Activated CD4-positive, alpha-beta T cell treated with anti-CD3 and anti-CD28 coated beads for 36 hours (primary cell): Measurements from ENCODE around the gene GALNT7. TPM values are rescaled to one million over a fixed set of nuclear protein-coding genes. Genes with fewer than 3 reads are reported as not detected.
"Not testable (repeated sequence)": the region's sequence is repeated elsewhere in the genome, so short reads cannot be mapped to it uniquely, and the experiment has no call there.

ENCODE experiments used
- ATAC-seq: fragments of 200-7000 bp; cut with Tn5 transposase; one replicate; pipeline ENCODE4 v1.10.0; 2021; ENCODE audit warnings: mild to moderate bottlenecking, moderate library complexity
- CTCF ChIA-PET: fragments of 350-600 bp; sonication (Branson Sonifier 250); formaldehyde crosslinking; loops from one replicate; lab custom pipeline; 2021; ENCODE audit warnings: antibody characterized with exemption; lab: Charles Lee
- POLR2A ChIA-PET: fragments of 350-600 bp; sonication (Branson Sonifier 250); formaldehyde crosslinking; loops from one replicate; lab custom pipeline; 2021; ENCODE audit warnings: antibody characterized with exemption, inconsistent platforms; lab: Charles Lee
- DNase-seq: peaks from one replicate; pipeline ENCODE4 v3.0.0-alpha.2; 2020
- H3K27ac Mint-ChIP-seq: one replicate; pipeline ENCODE4 v1.8.0; 2021; ENCODE audit warnings: mixed read lengths
- H3K27me3 Mint-ChIP-seq: one replicate; pipeline ENCODE4 v1.8.0; 2021; ENCODE audit warnings: mixed read lengths
- H3K36me3 Mint-ChIP-seq: one replicate; pipeline ENCODE4 v1.8.0; 2021; ENCODE audit warnings: low read depth, mixed read lengths
- H3K4me1 Mint-ChIP-seq: one replicate; pipeline ENCODE4 v1.8.0; 2021; ENCODE audit warnings: mixed read lengths
- H3K4me3 Mint-ChIP-seq: one replicate; pipeline ENCODE4 v1.8.0; 2021; ENCODE audit warnings: mild to moderate bottlenecking, moderate library complexity, mixed read lengths
- H3K9me3 Mint-ChIP-seq: one replicate; pipeline ENCODE4 v1.8.0; 2021; ENCODE audit warnings: low read depth, mixed read lengths
- intact Hi-C, 2 experiments: fragments of 100-400 bp; cut with DNase I in 1 of 2; cut with micrococcal nuclease in 1 of 2; formaldehyde crosslinking; loops; one replicate each; pipeline versions ENCODE4 v1.14.2 to v1.15.1; 2022 to 2024; cut with DNase I, micrococcal nuclease
- total RNA-seq, 2 experiments: library from RNA; stranded (reverse); gene quantifications; one replicate each; pipeline ENCODE4 v1.2.3, GENCODE V29; 2021

The GALNT7 gene
- total RNA-seq, 2 experiments from 2014 or later: 11.4 to 15.1 TPM

DNA sequence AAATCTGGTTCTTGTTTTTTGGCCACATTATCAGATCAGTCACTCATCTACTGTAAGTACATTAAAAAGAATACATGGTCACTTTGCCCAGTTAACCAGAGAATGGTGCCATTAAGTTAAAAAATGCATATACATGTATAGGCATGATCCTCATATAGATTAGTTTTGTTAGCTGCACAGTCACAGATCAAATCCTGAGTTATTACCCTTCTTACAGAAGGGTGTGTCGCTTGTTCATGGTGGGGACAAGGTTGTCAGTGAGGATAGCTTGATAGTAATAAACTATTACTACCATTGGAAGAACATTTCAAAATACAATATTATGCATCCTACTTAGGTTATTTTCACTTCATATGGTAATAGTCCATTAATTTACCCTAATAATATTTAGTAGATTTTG, 48.5 kb downstream of the GALNT7 start:
- H3K4me1 Mint-ChIP-seq: peaks cover 31% of the 10 kb centered on the region

DNA sequence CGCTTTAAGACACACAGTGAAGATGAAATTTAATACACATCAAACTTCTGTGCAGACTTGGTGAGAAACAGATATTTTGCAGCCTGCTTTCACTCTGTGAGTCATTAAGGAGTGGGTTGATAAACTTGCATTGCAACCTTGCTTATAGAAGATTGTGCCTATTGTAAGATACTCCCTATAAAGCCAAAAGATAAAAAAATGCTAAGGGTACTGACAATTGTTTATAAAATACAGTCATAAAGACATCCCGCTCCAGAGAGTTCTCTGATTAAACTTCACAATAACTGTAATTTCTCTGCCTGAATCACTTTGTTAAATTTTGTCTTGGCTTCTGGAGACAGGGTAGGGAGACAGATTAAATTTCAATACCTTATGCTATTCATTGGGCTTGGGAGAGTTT, 49.1 kb downstream of the GALNT7 start:
- Mint-ChIP-seq H3K27ac (no peak overlapping the region), H3K36me3 (no peaks in the 10 kb centered on the region), H3K4me1 (peaks cover 31% of the 10 kb centered on the region), H3K4me3 (no peak overlapping the region), H3K27me3 (no peaks in the 10 kb centered on the region), H3K9me3 (no peaks in the 10 kb centered on the region)
- ATAC-seq: peak; percentile 33
- DNase-seq: no peak
- CTCF ChIA-PET: interaction anchor here (0.8 kb wide), 1 partner anchor 12 kb away, joined by 3 read pairs; no protein-coding TSS in a partner anchor
- POLR2A ChIA-PET: no interaction called here
- intact Hi-C loops: no loop called here

More for the DNA sequence above, 48.5 kb downstream of the GALNT7 start:
- H3K36me3 Mint-ChIP-seq: no peaks in the 10 kb centered on the region
- no peaks in the 10 kb centered on the region for H3K27me3 Mint-ChIP-seq
- no peak overlapping the region for H3K4me3 Mint-ChIP-seq
- H3K27ac Mint-ChIP-seq: no peak overlapping the region
- DNase-seq: no peak
- intact Hi-C loops: no loop called here
- ChIA-PET CTCF (no interaction called here), POLR2A (no interaction called here)
- no peaks in the 10 kb centered on the region for H3K9me3 Mint-ChIP-seq
- no peak for ATAC-seq

DNA sequence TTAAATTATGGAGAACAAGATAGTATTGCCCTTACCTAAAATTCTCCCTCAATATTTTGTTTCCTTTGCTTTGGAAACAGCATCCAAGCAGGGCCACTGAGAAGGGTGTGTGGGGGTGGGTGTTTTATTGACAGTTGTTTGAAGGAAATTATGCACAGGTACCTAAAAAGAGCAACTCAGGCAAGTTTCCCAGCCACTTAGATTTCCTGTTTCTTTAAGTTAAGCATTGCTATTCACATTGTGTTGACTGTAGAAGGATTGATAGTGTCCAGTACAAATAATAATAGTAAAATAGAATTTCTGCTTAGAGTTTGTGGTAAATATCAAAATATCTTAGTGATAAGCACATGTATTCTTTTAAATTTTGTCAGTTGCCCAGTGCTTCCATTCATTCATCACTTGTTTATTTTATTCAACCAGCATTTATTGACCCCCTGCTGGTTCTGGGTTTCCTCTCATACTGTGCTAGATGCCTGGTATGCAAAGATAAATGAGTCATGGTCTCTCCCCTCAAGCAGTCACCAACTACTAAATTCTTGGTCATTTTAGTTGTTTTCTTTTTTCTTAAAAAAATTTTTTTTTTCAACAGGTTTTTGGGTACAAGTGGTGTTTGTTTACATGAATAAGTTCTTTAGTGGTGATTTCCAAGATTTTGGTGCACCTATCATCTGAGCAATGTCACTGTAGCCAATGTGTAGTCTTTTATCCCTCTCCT, 50.0 kb downstream of the GALNT7 start:
- Mint-ChIP-seq H3K36me3 (no peaks in the 10 kb centered on the region), H3K4me1 (peaks cover 31% of the 10 kb centered on the region), H3K9me3 (no peaks in the 10 kb centered on the region), H3K27me3 (no peaks in the 10 kb centered on the region), H3K27ac (no peak overlapping the region), H3K4me3 (no peak overlapping the region)
- DNase-seq (no peak), ATAC-seq (peak; percentile 49)
- ChIA-PET CTCF (interaction anchor here (0.8 kb wide), 1 partner anchor 13 kb away, joined by 3 read pairs; no protein-coding TSS in a partner anchor), POLR2A (no interaction called here)
- intact Hi-C loops: no loop called here

DNA sequence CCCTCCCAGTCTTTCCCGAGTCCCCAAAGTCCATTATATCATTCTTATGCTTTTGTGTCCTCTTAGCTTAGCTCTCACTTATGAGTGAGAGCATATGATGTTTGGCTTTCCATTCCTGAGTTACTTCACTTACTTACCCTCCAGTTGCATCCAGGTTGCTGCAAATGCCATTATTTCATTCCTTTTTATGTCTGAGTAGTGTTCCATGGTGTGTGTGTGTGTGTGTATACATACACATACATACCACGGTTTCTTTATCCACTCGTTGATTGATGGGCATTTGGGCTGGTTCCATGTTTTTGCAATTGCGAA, 50.5 kb downstream of the GALNT7 start:
- CTCF ChIA-PET, H3K36me3 Mint-ChIP-seq, H3K9me3 Mint-ChIP-seq, ATAC-seq, intact Hi-C loops, H3K4me3 Mint-ChIP-seq, H3K27ac Mint-ChIP-seq, DNase-seq, H3K27me3 Mint-ChIP-seq, POLR2A ChIA-PET: not testable (repeated sequence)
- peaks cover 31% of the 10 kb centered on the region for H3K4me1 Mint-ChIP-seq

DNA sequence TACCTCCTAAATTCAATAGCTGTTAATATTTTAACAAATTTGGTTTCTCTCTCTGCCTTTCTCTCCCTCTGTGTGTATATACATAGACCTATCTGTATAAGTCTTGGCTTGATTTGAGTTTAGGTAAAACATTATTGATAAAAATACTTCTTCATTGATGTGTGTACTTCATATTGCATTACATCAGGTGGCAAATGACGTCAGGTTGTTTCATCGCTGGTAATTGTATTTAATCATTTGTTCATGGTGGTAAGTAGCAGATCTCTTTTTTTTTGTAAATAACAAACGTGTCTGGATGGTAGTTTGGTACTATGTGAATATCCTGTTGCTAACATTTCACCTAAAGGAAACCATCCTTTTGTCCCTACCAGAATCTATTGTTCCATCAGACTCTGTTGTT, 55.1 kb downstream of the GALNT7 start:
- Mint-ChIP-seq H3K4me3 (no peak overlapping the region), H3K36me3 (peaks cover 7% of the 10 kb centered on the region)
- POLR2A ChIA-PET: no interaction called here

DNA sequence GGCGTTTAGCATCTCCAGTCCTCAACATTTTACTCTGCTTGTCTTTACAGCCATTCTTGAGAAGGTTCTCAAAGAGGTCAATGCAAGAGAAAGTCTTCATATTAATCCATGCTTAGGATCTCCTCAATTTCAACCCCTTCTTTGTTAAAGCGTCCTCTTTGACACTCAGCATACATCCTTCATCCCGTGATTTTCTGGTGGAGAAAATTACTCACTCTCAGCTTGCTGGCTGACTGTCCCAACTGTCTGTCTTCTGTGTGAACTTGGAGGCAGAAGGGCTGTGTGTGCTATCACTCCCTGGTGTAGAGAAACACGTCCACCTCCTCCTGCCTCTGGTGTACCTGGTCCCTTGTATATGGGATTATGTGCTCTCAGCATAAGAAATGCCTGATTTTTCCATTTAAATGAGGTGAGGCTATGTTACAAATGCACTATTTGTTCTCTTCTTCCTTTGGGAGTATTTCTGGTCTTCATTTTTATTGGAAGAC, 57.8 kb downstream of the GALNT7 start:
- no peak for DNase-seq
- H3K9me3 Mint-ChIP-seq: no peaks in the 10 kb centered on the region
- no peaks in the 10 kb centered on the region for H3K27me3 Mint-ChIP-seq
- H3K36me3 Mint-ChIP-seq: peaks cover 7% of the 10 kb centered on the region
- H3K4me1 Mint-ChIP-seq: peaks cover 2% of the 10 kb centered on the region
- intact Hi-C loops: no loop called here
- POLR2A ChIA-PET: no interaction called here
- no peak overlapping the region for H3K4me3 Mint-ChIP-seq
- no peak for ATAC-seq
- CTCF ChIA-PET: no interaction called here
- no peak overlapping the region for H3K27ac Mint-ChIP-seq

More for the DNA sequence above, 55.1 kb downstream of the GALNT7 start:
- Mint-ChIP-seq H3K4me1 (peaks cover 13% of the 10 kb centered on the region), H3K27me3 (no peaks in the 10 kb centered on the region), H3K27ac (no peak overlapping the region), H3K9me3 (no peaks in the 10 kb centered on the region)
- CTCF ChIA-PET: interaction anchor here (0.6 to 1.6 kb wide), 5 partner anchors 13 to 197 kb away, joined by 3 to 11 read pairs (median 3); no protein-coding TSS in a partner anchor
- intact Hi-C loops: no loop called here
- DNase-seq (no peak), ATAC-seq (no peak)

DNA sequence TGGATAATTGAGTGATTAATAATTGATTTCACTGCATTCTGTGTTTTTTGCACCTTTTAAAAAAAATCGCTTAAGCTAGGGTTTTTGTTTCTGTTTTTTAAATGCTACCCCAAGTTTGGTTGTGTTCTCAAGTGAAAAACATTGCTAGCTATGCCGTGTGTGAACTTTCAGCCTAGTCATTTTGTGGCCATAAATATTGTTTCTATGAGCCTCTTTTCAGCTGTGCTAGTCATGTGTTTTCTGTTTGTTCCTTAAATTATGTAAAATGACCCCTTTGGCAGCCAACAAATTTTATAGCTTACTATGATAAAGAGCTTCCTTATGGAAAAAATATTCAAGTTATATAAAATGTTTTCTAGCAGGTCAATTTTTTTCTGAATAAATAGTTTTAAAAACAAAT, 59.1 kb downstream of the GALNT7 start:
- H3K4me1 Mint-ChIP-seq: peaks cover 2% of the 10 kb centered on the region
- H3K9me3 Mint-ChIP-seq: no peaks in the 10 kb centered on the region
- CTCF ChIA-PET: interaction anchor here (1.1 to 1.3 kb wide), 2 partner anchors 12 to 214 kb away, joined by 3 to 5 read pairs; no protein-coding TSS in a partner anchor
- ATAC-seq: no peak
- intact Hi-C loops: no loop called here
- peaks cover 7% of the 10 kb centered on the region for H3K36me3 Mint-ChIP-seq
- POLR2A ChIA-PET: no interaction called here
- H3K4me3 Mint-ChIP-seq: no peak overlapping the region
- no peak for DNase-seq
- H3K27me3 Mint-ChIP-seq: no peaks in the 10 kb centered on the region
- H3K27ac Mint-ChIP-seq: no peak overlapping the region

DNA sequence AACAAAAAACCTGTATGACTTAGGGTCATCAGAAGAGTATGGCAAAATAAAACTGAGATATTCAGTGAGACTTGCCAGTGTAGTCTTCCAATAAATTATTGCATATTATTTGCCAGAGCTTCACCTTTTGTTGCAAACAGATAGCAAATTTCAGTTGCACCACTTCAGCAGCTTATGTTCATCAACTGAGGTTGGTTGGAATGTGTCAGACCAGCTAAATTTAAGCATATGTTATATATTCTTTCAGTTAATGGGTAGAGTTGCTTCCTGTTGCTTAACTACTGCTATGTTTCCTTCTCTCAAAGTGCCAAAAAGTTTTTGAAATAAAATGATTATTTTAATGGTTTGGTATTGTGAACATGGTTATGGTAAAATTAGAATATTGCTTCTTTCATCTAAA, 61.5 kb downstream of the GALNT7 start:
- intact Hi-C loops: no loop called here
- no peak for DNase-seq
- Mint-ChIP-seq H3K36me3 (peaks cover 2% of the 10 kb centered on the region), H3K27ac (no peak overlapping the region), H3K4me1 (peaks cover 2% of the 10 kb centered on the region), H3K4me3 (no peak overlapping the region), H3K27me3 (no peaks in the 10 kb centered on the region), H3K9me3 (no peaks in the 10 kb centered on the region)
- ATAC-seq: no peak
- CTCF ChIA-PET: interaction anchor here (0.7 to 1.1 kb wide), 2 partner anchors 19 to 27 kb away, joined by 3 to 4 read pairs; no protein-coding TSS in a partner anchor
- POLR2A ChIA-PET: no interaction called here

DNA sequence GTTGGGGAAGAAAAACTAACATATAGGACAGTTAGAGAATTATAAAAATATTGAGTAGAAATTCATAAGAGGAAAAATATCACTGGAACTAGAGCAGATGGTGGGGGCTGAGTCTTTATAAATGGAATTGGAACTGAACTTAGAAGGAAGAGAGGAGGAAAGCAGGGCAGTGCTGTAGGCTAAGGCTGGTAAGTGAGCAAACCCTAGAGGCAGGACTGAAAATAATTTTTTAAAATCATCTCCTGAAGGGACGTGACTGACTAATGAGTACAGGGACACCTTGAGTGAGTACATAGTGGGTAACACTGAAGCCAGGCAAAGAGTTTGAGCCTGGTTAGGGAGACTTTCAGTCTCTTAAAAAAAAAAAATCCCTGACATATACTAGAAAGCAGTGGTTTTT, 63.3 kb downstream of the GALNT7 start:
- intact Hi-C loops: no loop called here
- POLR2A ChIA-PET: no interaction called here
- DNase-seq (no peak), ATAC-seq (peak; percentile 39)
- Mint-ChIP-seq H3K4me3 (no peak overlapping the region), H3K27me3 (no peaks in the 10 kb centered on the region), H3K36me3 (peaks cover 2% of the 10 kb centered on the region), H3K9me3 (no peaks in the 10 kb centered on the region), H3K27ac (no peak overlapping the region), H3K4me1 (peaks cover 2% of the 10 kb centered on the region)
- CTCF ChIA-PET: no interaction called here

DNA sequence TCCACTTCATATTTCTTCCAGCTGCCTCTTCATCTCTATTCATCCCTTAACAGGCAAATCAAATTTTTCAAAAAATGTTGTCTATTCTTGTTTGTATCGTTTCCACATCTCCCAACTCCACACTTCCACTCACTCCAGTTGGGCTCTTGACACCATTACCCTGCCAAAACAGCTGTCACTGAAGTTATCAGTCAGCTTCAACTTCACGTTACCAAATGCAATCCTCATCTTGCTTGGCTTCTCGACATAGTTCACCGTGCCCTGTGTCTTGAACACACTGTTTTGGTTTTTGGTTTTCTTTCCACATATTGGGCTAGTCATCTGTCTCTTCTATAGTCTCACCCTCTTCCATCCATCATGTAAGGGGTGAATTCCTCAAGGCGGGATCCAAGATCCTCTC, 65.2 kb downstream of the GALNT7 start:
- no peak overlapping the region for H3K4me3 Mint-ChIP-seq
- POLR2A ChIA-PET: no interaction called here

DNA sequence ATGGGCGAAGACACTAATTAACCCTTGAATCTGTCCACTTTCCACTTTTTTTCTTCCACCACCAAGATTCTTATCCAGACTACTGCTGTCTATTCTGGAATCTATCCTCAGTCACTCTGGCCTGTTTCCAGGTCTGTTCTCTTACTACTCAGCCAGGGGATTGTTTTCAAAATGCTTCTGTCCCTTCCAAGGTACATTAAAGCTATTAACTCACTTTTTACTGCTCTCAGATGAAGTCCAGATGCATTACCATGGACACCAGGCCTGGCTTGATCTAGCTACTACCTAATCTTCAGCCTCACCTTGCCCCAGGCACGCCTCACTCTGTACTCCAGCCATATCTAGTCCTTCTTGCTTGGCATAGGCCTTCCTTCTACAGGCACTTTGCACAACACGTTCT, 66.4 kb downstream of the GALNT7 start:
- Mint-ChIP-seq H3K27me3 (no peaks in the 10 kb centered on the region), H3K27ac (no peak overlapping the region), H3K4me3 (no peak overlapping the region), H3K4me1 (peaks cover 5% of the 10 kb centered on the region), H3K9me3 (no peaks in the 10 kb centered on the region), H3K36me3 (no peaks in the 10 kb centered on the region)
- no peak for DNase-seq
- no peak for ATAC-seq
- POLR2A ChIA-PET: no interaction called here
- intact Hi-C loops: no loop called here
- CTCF ChIA-PET: no interaction called here

More for the DNA sequence above, 65.2 kb downstream of the GALNT7 start:
- H3K4me1 Mint-ChIP-seq: peaks cover 5% of the 10 kb centered on the region
- H3K27ac Mint-ChIP-seq: no peak overlapping the region
- H3K36me3 Mint-ChIP-seq: no peaks in the 10 kb centered on the region
- CTCF ChIA-PET: interaction anchor here (1.0 kb wide), 1 partner anchor 9 kb away, joined by 3 read pairs; no protein-coding TSS in a partner anchor
- intact Hi-C loops: no loop called here
- no peaks in the 10 kb centered on the region for H3K27me3 Mint-ChIP-seq
- DNase-seq (no peak), ATAC-seq (no peak)
- no peaks in the 10 kb centered on the region for H3K9me3 Mint-ChIP-seq

DNA sequence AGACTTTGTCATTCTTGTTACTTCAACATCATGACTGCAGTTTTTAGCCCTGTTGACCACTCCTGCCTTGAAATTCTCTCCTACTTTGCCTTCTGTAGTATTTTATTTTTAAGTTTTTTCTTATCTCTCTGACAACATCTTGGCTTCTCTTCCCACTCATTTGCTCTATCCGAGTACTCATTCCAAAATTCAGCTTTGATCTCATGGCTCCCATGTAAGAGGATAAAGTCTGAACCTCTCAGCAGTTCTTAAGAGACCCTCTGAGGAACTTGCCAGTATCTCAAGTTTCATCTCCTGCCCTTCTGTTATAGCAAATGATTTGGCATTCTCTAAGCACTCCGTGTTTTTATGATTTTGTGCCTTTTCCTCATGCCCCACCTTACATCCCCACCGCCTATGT, 67.7 kb downstream of the GALNT7 start:
- intact Hi-C loops: no loop called here
- no peak for DNase-seq
- no peaks in the 10 kb centered on the region for H3K9me3 Mint-ChIP-seq
- peaks cover 3% of the 10 kb centered on the region for H3K4me1 Mint-ChIP-seq
- ChIA-PET CTCF (interaction anchor here (0.6 kb wide), 1 partner anchor 292 kb away, joined by 3 read pairs; no protein-coding TSS in a partner anchor), POLR2A (no interaction called here)
- H3K4me3 Mint-ChIP-seq: no peak overlapping the region
- H3K27me3 Mint-ChIP-seq: no peaks in the 10 kb centered on the region
- ATAC-seq: no peak
- H3K27ac Mint-ChIP-seq: no peak overlapping the region
- no peaks in the 10 kb centered on the region for H3K36me3 Mint-ChIP-seq
